HG03565 (cell line): Measurements from ENCODE around the gene CORO2A.
A peak's percentile ranks its signal among the peaks of the same experiment; 100 is the strongest.
"Not testable (repeated sequence)": the region's sequence is repeated elsewhere in the genome, so short reads cannot be mapped to it uniquely, and the experiment has no call there.

Experiments
- ATAC-seq: cut with Tn5 transposase; IDR thresholded peaks from one replicate; pipeline ENCODE4 v1.9.1; 2021; ENCODE audit warnings: mild to moderate bottlenecking, moderate library complexity; ENCODE audit not compliant: unreplicated experiment

CORO2A gene

GRCh38 chr9:98087420-98088354 is 104.8 kb downstream of the CORO2A start:
- ATAC-seq: peak; percentile 46

GRCh38 chr9:98086461-98086860 is 106.0 kb downstream of the CORO2A start:
- ATAC-seq: no peak

- ATAC-seq: no peak
Measured at GRCh38 chr9:98085944-98086343, 106.5 kb downstream of the CORO2A start.

- no peak for ATAC-seq
Measured at GRCh38 chr9:98085058-98085457, 107.4 kb downstream of the CORO2A start.

- ATAC-seq: no peak
Measured at GRCh38 chr9:98084396-98084795, 108.0 kb downstream of the CORO2A start.

GRCh38 chr9:98083566-98084183 is 108.8 kb downstream of the CORO2A start:
- ATAC-seq: no peak

- no peak for ATAC-seq
Measured at GRCh38 chr9:98083061-98083501, 109.4 kb downstream of the CORO2A start.

- no peak for ATAC-seq
Measured at GRCh38 chr9:98081477-98082219, 110.8 kb downstream of the CORO2A start.

GRCh38 chr9:98080780-98081179 is 111.7 kb downstream of the CORO2A start:
- no peak for ATAC-seq

- no peak for ATAC-seq
Measured at GRCh38 chr9:98080326-98080725, 112.1 kb downstream of the CORO2A start.

- no peak for ATAC-seq
Measured at GRCh38 chr9:98078895-98079294, 113.5 kb downstream of the CORO2A start.

- not testable (repeated sequence) for ATAC-seq
Measured at GRCh38 chr9:98076514-98076890, 115.9 kb downstream of the CORO2A start.

GRCh38 chr9:98075332-98075805 is 117.1 kb downstream of the CORO2A start:
- no peak for ATAC-seq

- no peak for ATAC-seq
Measured at GRCh38 chr9:98074115-98074990, 118.1 kb downstream of the CORO2A start.

- ATAC-seq: no peak
Measured at GRCh38 chr9:98071737-98072136, 120.7 kb downstream of the CORO2A start.
